Esophagus squamous epithelium (tissue), 4 donors: ENCODE data around the gene PREX1.

ENCODE experiments used
- CTCF ChIP-seq, 6 experiments: fragments of 450-650 bp in 4 of 6; fragments of 200-600 bp in 2 of 6; sonication (generic) in 2 of 6; IDR thresholded peaks; one replicate each; pipeline ENCODE4 v1.5.1; 2016 to 2019; ENCODE audit warnings: antibody characterized with exemption in 6 of 6, mild to moderate bottlenecking in 4 of 6, moderate library complexity in 4 of 6
- POLR2A ChIP-seq, 4 donors: fragments of 450-650 bp; IDR thresholded peaks; one replicate each; pipeline ENCODE4 v1.6.1; 2017; ENCODE audit warnings: antibody characterized with exemption in 4 of 4, mild to moderate bottlenecking in 4 of 4, moderate library complexity in 3 of 4

- TF ChIP-seq CTCF (IDR thresholded peaks at IDR 0.05): no peak
- TF ChIP-seq POLR2A (IDR thresholded peaks at IDR 0.05): no peak
Observed at GRCh38 chr20:48722002-48722731, 105.6 kb downstream of the PREX1 start.
